Fibroblast of skin of back (primary cell): ENCODE measurements around the gene CALHM3.
"Not testable (repeated sequence)": the region's sequence is repeated elsewhere in the genome, so short reads cannot be mapped to it uniquely, and the experiment has no call there.

Experiments used
- DNase-seq: peaks from one replicate; pipeline ENCODE4 v3.0.0-alpha.2; 2013

Gene CALHM3

GRCh38 chr10:103502849-103503660 is 24.0 kb upstream of the CALHM3 start:
- no peak for DNase-seq

GRCh38 chr10:103501186-103501585 is 22.1 kb upstream of the CALHM3 start:
- DNase-seq = no peak

DNA sequence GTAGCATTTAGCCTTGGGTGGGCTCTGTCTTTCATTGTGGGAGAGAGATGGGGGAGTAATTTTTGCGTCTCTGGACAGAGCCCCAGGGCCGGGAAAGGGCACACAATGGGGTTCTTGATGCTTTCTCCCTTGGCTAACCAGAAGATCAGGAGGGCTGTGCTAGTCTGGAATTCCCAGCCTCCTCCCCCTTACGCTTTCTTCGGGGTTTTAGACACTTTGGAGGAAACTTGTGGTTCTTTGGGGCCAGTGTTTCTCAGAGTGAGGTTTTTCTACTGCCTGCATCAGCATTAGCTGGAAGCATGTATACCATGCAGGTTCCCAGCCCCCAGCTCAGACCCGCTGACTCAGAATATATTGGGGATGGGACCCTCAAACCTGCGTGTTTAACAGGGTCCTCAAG is 21.4 kb upstream of the CALHM3 start:
- no peak for DNase-seq

- DNase-seq = no peak
Observed at GRCh38 chr10:103499881-103500280, 20.8 kb upstream of the CALHM3 start.

DNA sequence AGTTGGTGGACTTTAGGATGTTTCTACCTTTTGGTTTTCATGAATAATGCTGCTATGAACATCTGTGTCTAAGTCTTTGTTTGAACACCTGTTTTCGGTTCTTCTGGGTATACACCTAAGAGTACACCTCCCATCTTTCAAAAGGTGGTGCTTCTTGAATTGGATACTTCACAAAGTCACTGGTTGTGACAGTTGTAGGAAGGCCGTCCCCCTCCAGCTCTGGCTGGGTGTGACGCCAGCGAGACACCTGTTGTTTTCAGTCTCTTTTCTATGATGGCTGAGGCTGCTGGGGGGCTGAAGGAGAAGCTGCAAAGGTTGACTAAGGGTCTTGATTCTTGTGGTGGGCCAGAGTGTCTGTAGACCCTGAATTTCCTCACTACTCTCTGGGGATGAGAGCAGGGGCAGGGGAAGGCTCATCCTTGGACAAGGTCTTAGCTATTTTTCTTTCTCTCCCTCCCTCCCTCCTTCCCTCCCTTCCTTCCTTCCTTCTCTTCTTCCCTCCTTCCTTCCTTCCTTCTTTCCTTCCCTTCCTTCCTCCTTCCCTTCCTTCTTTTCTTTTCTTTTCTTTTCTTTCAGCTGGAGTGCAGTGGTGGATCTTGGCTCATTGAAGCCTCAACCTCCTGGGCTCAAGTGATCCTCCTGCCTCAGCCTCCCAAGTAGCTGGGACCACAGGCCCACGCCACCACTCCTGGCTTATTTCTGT is 20.0 kb upstream of the CALHM3 start:
- no peak for DNase-seq

DNA sequence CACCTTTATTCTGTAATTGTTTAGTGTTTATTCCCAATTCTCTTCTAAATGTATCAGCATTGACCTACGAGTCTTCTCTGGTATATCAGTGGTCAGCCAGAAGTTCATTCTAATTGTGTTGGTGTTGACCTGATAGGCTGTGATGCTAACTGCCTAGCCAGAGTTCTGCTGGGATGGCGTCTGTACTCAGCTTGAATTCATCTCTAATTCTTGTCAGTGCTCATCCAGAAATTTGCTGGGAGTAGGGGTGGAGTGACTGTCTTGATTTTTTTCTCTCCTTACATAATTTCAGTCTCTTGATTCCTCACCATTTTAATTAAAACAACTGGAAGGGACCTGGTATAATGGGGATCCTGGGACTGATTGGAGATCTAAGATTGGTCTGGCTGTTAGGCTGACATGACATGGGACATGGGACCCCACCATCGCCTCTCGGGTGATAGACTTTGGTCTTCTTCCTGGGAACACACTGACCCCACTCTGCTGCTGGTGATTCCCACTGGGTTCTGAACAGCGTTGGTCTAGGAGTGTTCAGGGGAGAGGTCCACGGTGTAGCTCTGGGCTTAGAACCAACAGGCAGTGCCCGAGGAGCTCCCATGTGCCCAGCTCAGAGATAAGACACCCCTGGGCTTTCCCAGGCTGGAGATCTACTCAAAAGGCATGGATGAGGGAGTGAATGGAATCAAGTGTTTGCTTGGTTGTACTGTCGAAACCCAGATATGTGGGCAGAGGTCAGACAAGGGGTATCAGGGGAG is 18.3 kb upstream of the CALHM3 start:
- DNase-seq = no peak

DNA sequence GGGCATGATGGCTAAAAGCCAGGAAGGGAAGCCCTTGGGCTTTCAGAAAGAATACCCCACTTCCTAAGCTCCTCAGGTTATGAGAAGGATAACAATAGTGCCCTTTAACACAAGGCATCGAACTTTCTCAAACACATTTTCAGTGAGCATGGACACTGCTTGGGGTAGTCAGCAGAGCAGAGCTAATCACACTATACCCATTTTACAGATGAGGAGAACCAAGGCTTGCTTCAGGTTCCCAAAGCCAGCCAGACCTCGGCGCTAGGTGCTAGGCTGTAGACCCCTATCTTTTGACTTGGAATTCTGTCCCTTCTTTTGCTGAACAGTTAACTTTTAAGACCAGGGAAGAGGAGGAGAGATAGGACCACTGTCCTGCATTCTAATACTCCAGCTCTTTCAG is 16.3 kb upstream of the CALHM3 start:
- no peak for DNase-seq

DNA sequence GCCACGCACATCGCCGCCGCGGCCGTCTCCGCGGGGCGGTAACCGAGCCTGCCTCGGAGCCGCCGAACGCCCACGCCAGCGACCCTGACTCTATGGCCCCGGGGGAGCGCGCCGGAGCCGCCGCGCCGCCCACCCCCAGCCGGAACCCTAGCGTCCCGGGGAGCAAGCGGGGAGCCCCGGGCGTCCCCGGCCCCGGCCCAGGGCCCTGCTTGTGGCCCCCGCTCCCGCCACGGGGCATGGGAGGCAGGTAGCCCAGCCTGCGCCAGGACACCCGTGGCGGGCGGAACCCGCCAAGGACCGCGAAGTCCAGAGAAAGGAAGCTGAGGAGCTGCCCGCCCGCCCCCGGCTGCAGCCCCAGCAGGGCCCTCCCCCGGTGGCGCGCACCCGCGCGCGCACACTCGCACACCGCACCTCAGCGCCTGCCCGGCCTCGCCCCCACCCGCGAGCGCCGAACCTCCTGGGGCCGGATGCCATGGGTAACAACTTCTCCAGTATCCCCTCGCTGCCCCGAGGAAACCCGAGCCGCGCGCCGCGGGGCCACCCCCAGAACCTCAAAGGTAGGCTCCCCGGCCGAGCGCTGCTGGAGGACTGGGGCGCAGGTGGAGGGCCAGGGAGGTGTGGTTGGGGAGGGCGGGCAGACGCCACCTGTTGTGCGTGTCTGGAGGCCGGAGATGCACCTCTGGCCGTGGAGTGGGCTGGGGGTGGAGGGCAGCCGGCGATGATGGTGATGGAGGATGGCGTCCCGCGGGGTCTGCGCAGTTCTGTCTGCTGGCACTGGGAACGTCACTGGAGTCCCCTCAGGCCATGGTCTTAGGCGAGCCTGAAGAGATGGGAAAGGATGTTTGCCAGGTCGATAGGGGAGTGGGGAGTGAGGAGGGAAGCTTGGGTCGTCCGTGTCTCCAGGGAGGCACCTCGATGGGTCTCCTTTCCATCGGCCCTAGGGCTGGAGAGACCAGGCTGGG is 15.2 kb upstream of the CALHM3 start:
- no peak for DNase-seq

- no peak for DNase-seq
Observed at GRCh38 chr10:103493362-103493915, 14.4 kb upstream of the CALHM3 start, which contains the start of gene NEURL1. Gene NEURL1 (plus strand): TSS chr10:103493705. CDS start chr10:103494388, 683 bp downstream.

DNA sequence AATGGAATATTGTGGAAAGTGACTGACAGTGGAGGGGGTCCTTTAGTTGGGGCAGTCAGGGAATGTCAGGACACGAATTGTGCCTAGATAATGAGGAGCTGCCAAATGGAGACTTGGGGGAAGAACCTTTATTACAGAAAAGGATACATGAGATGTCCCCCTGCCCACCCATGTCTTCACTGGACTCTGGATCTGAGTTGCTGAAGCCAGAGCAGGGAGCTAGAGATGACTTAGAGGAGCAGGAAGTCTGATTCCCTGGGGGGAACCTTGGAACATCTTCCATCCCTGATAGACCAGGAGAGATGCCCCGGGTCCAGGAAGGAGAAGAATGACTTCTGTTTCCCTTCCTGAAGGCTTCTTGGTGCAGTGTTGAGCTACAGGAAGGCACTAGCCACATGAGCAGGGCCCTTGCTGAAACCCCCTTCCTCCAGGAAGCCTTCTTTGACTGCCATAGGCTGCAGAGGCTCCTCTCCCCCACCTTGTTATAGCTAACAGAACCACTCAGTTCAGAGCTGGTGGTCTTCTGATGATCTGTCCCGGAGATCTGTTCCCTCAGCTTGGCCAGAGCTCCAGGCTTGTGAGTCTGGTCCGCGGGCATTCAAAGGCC is 13.7 kb upstream of the CALHM3 start:
- DNase-seq = no peak

GRCh38 chr10:103491729-103492364 is 12.8 kb upstream of the CALHM3 start:
- DNase-seq = peak; percentile 93

- DNase-seq = no peak
Observed at GRCh38 chr10:103490986-103491314, 11.9 kb upstream of the CALHM3 start.

DNA sequence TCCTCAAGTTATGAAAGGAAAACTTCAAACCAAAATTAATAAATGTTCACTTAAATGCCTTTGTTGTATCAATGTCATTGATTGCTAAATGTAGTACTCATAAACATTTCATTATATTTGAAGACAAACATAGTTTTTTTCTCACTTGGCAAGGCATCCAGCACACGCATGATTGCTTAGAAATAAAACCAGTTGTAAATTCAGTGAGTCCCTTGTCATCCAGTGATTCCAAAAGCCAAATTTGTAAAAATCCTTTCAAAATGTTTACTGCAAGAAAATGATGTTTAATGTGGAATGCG is 8.3 kb upstream of the CALHM3 start:
- no peak for DNase-seq

GRCh38 chr10:103486635-103487409 is 7.8 kb upstream of the CALHM3 start:
- not testable (repeated sequence) for DNase-seq

GRCh38 chr10:103481974-103482531 is 3.0 kb upstream of the CALHM3 start:
- peak; percentile 64 for DNase-seq

DNA sequence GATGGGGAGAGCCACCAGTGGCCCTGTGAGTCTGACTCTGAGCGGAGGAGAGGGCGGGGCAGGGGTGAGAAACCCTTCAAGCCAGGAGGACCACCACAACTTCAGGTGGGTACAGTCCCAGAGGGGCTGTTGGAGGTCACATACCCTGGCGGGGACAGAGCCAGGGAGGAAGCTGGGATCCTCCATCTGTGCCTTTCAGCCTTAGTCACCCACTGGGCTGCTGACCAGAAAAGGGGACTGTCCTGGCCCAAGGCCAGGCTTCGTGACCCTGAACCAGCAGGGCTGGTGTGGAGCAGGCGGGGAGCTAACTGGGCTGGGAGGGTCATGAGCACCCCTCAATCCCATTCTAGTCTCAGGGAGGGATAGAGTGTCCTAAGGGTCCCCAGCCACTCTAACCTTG is 1.5 kb upstream of the CALHM3 start:
- no peak for DNase-seq

DNA sequence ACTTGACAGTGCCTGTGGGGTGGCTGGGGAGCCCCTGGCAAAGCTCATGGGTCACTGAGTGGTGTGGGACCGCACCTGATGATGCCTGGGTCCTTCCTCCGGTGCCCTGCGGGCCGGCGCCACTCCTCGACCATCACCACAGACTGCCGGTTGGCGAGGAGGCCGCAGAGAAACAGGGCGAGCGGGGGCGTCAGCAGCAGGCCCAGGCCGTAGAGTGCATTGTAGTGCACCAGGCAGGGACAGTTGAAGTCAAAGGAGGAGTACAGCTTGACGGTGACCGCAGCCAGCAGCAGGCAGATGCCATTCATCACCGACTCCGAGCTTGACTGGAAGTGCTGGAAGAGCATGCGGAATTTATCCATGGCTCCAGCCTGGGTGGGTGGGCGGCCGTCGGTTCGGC is 369 bp downstream of the CALHM3 start:
- no peak for DNase-seq

GRCh38 chr10:103476046-103476768 is 2.8 kb downstream of the CALHM3 start:
- no peak for DNase-seq

DNA sequence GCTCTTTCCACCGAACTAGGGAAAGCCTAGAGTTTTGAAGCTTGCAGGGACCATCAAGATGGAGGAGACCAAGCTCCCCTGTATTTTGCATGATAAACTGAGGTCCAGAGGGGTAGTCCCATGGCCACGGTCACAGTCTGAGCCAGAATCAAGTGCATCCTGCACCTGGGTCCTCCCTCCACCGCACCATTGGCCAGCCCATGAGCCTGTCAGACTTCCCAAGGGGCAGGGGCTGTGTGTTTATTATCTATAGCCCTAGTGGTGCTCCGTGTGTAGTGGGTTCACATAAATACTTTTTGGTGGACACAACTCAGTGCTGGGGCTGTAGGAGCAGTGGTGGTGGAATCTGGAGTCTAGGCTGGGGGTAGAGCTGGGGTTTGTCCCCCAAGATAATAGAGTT is 3.6 kb downstream of the CALHM3 start:
- no peak for DNase-seq
